ENCODE measurements around the gene ESR2.

GRCh38 chr14:64035143-64035542 lies 259.0 kb downstream of the ESR2 start:
- TF ChIP-seq, protein P1, sequence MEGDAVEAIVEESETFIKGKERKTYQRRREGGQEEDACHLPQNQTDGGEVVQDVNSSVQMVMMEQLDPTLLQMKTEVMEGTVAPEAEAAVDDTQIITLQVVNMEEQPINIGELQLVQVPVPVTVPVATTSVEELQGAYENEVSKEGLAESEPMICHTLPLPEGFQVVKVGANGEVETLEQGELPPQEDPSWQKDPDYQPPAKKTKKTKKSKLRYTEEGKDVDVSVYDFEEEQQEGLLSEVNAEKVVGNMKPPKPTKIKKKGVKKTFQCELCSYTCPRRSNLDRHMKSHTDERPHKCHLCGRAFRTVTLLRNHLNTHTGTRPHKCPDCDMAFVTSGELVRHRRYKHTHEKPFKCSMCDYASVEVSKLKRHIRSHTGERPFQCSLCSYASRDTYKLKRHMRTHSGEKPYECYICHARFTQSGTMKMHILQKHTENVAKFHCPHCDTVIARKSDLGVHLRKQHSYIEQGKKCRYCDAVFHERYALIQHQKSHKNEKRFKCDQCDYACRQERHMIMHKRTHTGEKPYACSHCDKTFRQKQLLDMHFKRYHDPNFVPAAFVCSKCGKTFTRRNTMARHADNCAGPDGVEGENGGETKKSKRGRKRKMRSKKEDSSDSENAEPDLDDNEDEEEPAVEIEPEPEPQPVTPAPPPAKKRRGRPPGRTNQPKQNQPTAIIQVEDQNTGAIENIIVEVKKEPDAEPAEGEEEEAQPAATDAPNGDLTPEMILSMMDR (IDR thresholded peaks at IDR 0.05; ENCODE audit: low read depth, low read length, poor library complexity, severe bottlenecking), result no peak
- no peak for TF ChIP-seq EZH2phosphoT487 (IDR thresholded peaks at IDR 0.05; ENCODE audit: borderline replicate concordance, low read length)

Measured in DOHH2 (cell line).